Erythroblast (primary cell): ENCODE results near the gene TRIAP1.

ENCODE experiments used
- GATA1 ChIP-seq: IDR thresholded peaks from 2 replicates; pipeline ENCODE4 v1.6.1; 2011; ENCODE audit warnings: low read depth, mild to moderate bottlenecking, control low read depth, low read length, moderate library complexity
- POLR2A ChIP-seq: IDR thresholded peaks from 2 replicates; pipeline ENCODE4 v1.6.1; 2011; ENCODE audit warnings: mild to moderate bottlenecking, low read length

DNA sequence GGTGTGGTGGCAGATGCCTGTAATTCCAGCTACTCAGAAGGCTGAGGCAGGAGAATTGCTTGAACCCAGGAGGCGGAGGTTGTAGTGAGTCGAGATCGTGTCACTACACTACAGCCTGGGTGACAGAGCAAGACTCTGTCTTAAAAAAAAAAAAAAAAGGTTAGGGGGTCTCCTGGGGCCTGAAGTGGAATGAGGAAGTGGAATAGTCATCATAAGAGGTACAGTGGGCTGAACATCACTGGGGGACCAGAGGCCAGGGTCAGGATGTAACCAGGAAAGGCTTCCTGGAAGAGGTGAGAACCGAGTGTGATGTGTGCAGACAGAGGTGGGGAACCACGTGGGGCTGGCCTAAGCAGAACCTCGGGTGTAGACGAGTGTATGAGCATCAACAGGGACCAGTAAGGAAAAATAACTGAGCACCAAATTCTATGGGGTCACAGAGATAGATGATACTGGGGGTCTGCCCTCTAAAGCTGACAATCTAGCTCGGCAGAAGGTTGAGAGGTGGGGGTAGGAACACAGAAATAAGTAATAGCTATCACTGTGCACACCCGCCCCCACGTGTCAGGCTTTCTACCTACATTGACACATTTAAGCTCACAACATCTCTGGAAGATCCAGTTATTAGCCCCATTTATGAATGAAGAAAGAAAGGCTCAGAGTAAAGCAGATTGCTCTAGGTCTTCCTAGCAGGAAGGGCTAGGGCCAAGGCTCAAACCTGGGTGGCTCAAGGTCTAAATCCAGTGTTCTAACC, 13.2 kb downstream of the TRIAP1 start:
- TF ChIP-seq POLR2A, result no peak
- no peak for TF ChIP-seq GATA1
